ENCODE data around the gene UBE2O.

Gene UBE2O

DNA sequence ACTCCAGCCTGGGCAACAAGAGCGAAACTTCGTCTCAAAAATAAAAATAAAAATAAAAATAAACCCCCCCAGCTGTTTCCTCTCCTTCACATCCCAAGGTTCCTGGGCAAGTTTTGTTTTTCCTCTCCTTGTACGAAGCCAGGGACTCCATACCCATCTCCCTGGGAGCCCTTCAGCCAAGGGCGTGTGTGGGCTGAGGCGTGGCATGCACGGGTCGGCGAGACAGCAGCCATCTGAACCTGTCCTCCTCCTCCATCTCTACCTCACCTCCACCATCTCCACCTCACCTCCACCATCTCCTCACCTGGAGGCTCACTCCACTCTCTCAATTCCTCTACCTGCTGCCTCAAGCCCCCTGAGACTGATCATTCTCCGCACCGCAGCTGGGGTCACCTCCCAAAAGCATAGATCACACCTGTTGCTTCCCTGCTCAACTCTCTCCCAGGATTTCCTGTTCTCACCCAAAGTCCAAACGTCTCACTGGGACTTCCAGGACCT lies 31.3 kb upstream of the UBE2O start:
- no peak for DNase-seq

DNA sequence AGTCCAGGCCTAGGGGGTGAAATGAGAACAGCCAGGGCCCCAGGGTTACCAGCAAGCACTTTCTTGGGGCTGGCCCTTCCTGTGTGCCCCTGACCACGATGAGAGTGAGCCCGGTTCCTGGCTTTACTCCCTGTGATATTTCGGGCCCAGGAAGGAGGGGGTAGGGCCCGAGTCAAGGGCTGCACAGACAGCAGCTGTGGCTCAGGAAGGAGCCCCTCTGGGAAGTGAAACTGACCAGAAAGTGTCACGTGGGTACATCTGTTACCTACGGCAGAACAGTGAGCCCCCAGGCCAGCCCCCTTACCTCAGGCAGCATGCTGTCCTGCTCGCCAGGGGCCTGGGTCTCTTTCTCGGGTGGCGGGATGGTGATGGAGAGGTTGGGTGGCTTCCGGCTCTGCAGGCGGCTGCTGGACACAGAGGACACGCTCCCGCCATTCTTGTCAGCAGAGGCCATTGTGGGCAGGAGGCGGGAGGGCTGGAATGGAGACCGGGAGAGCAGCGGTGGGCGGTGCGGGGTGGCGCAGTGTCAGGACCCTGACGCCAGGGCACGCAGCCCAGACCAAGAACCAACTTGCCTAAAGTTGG lies 28.2 kb upstream of the UBE2O start:
- no peak for DNase-seq

DNA sequence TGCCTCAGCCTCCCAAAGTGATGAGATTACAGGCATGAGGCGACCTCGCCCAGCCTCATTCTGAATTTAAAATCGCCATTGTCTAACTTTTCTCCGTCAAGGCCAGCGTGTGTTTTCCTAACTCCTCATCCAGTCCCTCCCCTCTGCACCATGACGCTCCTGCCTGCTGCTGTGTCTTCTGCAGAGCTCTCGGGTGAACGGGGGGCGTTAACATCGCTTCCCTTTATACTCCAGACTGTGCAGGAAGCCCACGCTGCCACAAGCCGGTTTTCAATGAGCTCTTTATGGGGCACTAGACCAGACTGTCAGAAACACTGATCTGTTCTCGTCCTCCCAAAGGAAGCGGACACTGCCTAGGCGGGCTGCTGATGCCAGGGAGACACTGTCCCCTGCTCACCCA lies 27.7 kb upstream of the UBE2O start:
- DNase-seq, result no peak

DNA sequence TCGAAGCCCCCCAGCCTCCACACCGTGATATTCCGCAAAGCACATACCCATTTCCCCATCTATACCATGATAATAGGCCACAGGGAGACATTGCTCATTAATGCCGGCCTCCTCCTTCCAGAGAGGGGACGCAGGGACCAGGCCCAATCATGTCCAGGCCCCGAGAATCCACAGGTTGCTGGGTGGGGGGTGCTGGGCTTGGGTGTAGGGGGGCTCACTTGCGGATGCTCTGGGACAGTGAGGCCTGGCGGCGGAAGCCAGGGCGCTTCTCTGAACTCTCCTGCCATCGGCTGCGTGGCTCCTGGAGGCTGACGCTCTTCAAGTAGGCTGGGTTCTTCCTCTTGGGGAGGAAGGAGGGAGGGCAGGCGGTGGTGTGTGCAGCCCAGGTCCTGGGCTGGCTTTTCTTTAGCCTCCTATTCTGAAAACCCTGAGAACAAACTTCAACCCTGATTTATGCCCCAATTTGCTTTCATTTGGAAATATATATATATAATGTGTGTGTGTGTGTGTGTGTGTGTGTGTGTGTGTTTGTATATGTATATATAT lies 26.6 kb upstream of the UBE2O start:
- DNase-seq, result no peak

DNA sequence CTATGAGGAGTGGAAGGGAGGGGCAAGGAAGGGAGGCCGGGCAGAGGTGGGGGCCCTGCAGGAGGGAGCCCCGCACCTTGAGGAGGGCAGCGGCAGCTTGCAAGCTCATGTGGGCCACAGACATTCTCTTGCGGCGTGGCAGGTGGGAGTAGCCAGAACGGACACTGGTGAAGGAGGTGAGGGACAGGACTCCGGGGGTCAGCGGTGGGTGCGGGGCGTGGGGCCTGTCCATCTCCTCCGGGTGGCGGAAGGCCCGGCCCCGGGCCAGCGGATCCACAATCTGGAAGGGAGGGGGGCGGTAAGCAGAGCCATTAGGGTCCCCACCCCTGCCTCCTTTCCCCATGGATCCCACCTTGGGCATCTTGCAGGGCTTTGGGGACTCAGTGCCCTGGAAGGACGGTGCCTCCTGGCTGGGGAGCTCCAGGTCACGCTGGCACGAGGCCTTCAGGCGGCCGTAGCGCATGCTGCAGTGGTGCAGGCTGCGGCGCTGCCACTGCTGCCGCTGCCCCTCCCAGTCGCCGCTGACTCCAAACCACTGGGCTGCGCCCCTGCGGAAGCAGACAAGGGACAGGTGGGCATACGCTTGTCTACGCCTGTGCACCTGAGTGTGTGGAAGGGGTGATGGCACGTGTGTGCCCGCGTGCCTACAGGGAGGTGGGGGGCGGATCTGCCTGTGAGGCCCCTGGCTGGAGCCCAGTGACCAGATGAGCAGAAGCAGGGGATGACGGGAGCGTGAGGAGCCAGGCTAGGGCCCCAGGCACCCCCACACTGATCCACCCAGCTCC lies 26.0 kb upstream of the UBE2O start:
- DNase-seq, result no peak

DNA sequence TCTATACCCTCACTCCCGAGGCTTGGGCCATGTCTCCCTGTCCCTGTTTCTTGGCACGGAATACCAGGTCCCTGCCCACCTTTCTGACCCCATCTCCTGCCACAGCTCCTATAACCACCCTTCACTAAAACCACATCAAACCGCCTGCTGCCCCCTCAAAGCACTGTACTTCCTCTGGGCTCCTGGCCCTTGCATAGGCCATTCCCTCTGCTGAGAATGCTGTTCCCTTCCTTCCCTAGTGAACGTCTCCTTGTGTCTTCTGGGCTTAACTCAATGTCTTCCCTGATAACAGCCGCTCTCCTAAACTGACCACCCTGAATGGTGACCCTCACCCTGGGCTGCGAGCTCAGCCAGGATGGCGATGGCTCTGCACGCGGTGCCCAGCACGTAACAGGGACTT lies 25.1 kb upstream of the UBE2O start:
- no peak for DNase-seq

DNA sequence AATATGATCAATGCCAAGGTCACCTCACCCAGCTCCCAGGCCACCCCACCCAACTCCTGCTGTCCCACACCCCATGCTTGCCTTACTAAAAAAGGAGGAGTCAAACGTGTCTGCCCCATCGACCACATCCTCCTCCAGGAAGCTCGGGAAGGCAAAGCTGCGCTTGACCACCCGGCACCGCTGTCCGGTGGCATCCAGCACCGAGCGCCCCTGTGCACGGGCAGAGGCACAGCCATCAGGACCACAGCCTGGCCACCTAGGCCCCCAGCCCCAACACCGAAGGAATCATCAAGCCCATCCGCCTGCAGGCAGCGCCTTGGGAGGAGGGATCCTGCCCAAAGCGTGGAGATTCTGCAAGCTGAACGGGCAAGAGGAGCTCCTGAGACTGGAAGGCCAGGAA lies 24.6 kb upstream of the UBE2O start:
- no peak for DNase-seq

DNA sequence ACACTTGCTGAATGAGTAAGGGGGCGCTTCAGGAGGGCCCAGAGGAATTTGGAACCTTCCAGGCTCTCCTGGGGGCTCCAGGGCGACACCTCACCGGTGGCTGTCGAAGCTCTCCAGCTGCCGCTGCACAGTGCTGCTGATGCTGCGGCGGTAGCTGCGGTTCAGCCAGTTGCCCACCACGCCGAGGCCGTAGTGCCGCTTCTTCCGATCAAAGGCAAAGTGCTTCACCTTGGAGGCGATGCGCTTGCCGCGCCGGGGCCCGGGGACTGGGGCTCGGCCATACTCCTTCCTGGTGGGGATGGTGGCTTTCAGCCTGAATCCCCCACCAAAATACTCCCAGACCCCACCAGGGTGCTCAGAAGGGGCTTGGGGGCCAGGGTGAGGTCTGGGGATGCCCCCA lies 23.8 kb upstream of the UBE2O start:
- DNase-seq, result no peak

DNA sequence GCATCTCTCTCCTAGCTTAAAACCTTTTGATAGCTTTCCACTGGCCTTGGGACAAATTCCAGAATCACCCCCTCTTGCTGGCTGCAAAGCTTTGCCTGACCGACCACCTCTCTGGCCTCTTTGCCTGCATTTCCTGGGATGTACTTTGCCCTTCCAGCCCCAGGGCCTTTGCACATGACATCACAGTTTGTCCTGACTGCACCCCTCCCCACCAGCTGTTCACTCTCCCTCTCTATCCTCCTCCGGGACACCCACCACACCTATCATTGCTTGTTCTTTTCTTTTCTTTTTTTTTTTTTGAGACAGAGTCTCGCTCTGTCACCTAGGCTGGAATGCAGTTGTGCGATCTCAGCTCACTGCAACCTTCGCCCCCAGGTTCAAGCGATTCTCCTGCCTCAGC lies 22.4 kb upstream of the UBE2O start:
- DNase-seq, result no peak

DNA sequence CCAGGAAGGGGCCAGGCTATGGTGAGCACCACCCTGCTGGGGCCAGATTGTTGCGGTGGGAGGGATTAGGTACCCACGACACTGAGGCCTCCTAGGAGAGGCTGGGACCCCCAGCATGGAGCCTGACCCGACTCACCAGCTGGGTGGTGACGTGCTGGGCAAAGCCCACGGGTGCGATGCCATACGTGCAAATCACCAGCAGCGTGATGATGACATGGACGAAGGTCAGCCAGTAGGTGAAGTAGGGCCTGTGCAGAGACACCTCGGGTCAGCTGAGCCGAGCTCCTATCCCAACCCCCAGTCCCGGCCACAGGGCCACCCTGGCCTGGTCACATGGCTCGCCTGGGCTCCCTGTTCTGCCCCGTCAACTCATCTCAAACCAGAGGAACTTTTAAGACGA lies 21.9 kb upstream of the UBE2O start:
- DNase-seq, result no peak

DNA sequence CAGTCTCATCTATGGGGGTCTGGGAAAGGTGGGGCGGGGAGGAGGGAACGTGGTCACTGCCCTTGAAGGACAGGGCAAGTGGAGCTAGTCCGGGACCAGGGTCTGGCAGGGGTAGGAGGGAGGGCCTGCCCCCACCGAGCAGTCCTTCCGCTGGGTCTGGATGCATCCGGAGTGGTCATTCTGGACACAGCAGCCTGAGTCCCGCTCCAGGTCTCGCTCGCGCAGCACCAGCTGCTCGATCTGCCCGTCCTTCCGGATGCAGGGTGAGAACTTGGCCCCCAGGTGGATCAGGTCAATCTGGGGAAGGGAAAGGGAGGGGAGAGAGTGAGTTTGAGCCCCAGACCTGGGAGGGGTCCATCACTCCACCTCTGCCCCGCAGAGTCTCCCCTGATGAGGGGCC lies 21.3 kb upstream of the UBE2O start:
- no peak for DNase-seq

DNA sequence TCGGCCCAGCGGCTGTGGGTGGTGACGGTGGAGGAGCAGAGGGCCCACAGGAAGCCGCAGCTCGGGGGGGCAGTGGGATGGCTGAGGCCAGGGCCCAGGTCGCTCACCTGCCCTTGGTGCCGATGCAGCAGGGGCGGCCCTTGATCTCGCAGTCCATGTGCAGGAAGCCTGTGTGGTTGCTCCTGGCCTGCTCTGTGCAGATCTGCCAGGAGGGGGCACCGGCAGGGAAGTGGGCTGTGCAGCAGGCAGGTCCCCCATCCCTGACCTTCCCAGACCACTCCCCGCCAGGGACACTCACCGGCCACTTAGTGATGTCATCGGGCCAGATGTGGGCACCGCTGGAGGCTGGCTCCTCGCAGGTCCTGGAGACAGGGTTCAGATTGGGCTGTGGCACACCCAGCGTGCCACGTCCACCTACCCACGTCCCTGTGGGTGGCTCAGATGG lies 20.6 kb upstream of the UBE2O start:
- no peak for DNase-seq

DNA sequence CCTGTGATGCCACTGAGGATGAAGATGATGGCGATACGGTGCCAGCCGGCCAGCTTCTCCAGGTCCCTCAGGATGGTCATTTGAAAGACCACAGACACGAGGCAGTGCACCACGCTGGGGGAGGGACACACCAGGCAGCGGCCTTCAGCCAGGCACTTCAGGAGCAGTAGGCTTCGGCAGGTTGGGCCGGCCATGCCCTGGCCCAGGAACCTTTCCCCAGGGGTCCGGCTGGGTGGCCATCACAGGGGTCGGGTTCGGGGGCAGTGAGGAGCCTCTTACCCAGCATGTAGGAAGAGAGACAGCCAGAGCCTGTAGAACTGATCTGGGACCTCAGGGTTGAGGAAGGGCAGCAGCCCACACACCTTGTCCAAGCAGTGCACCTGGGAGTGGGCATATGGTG lies 19.8 kb upstream of the UBE2O start:
- DNase-seq, result no peak

DNA sequence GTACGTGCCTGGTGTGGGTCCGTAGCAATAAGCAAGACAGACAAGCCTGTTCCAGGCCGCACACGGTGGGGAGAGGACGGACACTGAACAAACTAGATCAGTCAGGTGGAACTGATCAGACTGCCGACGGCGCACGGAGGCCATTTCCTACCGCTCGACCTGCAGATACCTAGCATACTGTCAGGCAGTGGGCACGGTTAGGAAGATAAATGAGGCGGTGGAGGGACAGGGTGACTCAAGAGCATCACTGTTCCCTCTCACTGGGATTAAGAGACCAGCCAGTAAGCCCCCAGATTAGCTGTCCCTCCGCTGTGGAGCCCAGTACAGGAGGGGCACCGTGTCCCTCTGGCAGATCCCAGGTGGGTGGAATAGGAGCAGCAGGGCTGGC lies 19.3 kb upstream of the UBE2O start:
- no peak for DNase-seq

DNA sequence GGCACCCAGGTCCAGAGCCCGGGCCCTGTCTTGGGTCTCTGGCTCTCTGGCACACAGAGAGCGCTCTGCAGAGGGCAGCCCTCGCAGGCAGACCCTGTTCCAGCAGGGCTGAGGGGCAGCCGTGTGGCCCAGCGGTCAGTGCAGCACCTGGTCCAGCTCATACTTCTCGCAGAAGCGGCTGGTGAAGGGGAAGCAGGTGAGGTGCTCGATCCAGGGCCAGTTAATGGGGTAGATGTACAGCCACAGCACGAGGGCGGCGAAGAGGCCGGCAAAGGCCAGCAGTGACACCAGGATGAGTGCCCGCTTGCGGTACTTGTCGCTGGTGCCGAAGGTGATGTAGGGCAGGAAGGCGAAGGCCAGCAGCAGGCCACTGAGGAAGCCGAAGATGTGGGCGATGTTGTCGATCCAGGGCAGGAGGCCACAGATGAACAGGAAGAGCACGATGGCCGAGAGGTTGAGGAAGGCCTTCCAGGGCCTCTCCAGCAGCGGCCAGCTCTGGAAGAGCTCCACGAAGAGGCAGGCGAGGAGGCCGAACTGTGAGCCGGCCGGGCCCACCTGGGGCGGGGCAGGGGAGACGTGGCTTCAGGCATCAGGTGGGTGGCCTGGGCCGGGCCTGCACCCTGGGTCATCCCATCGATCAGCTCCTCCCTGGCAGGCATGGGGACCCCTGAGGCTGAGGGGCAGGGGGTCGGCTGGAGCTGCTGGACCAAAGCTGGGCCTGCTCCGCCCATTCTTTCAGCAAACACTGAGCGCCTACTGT lies 18.7 kb upstream of the UBE2O start:
- no peak for DNase-seq

DNA sequence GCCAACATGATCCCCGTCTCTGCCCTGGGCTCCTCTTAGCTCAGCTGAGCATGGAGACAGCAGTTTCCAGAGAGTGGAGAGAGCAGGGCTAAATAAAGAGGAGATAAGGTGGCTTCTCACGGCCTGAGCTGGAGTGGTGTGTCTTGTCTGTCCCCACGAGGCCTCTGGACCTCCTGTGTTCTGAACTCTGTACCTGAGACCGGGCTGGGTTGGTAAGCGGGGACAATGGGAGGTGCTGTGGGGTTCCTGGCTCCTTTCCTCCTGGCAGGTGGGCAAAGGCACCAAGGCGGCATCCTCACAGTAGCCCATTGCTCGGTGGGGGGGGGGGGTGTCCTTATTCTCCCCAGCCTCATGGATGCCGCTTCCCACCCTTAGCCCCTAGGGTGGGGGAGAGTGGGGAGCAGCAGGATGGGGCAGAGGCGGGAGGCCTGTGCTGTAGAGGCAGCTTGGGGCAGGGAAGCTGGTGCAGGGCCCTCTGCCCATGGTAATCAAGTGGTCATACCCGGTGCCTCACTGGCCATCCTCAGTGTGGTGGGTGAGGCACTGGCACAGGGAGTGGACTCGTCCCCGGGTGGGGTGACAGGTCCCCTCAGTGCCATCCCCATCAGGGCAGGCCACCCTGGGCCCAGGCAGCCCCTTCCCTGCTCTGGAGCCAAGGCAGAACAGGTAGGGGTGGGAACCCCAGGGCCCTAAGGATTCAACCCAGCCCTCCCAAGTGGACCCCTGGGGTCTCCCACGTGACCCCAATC lies 17.2 kb upstream of the UBE2O start:
- no peak for DNase-seq

DNA sequence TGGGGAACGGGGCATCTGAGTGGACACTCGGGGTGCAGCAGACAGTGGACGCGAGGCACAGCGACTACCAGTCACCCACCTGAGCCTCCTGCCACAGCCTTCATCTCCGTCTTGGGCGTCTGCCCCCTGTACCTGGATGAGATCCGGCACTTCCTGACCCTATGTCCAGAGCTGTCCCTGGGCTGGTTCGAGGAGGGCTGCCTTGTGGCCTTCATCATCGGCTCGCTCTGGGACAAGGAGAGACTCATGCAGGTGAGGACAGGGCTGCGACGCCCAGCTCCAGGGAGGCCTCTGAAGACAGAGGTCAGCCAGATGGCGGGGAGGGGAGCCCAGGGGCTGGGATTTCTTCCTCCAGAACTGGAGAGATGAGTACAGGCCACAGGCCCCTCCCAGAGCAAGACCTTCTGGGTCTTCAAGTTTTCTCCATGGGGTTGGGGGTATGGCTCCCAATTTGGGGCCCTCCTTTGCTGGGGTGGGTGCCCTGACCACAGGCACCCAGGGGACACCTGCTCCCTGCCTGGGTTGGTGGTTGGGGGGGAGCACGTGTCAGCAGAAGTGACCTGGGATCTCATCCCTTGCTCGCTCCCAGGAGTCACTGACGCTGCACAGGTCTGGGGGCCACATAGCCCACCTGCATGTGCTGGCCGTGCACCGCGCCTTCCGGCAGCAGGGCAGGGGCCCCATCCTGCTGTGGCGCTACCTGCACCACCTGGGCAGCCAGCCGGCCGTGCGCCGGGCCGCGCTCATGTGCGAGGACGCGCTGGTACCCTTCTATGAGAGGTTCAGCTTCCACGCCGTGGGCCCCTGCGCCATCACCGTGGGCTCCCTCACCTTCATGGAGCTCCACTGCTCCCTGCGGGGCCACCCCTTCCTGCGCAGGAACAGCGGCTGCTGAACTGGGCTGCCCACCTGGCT lies 16.4 kb upstream of the UBE2O start:
- DNase-seq, result no peak

DNA sequence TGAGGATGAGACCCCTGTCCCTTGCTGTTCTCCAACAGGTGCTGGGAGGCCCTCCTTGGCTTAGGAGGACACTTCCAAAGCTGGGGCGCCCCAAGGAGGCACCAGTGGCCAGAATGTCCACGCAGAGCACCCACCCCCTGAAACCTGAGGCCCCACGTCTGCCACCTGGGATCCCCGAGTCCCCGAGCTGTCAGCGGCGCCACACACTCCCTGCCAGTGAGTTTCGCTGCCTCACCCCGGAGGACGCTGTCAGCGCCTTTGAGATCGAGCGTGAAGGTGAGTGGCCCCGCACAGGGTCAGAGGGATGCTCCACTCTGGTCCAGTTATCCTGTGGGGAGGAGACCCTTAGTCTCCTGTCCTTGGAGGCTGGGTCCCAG lies 15.7 kb upstream of the UBE2O start:
- no peak for DNase-seq

DNA sequence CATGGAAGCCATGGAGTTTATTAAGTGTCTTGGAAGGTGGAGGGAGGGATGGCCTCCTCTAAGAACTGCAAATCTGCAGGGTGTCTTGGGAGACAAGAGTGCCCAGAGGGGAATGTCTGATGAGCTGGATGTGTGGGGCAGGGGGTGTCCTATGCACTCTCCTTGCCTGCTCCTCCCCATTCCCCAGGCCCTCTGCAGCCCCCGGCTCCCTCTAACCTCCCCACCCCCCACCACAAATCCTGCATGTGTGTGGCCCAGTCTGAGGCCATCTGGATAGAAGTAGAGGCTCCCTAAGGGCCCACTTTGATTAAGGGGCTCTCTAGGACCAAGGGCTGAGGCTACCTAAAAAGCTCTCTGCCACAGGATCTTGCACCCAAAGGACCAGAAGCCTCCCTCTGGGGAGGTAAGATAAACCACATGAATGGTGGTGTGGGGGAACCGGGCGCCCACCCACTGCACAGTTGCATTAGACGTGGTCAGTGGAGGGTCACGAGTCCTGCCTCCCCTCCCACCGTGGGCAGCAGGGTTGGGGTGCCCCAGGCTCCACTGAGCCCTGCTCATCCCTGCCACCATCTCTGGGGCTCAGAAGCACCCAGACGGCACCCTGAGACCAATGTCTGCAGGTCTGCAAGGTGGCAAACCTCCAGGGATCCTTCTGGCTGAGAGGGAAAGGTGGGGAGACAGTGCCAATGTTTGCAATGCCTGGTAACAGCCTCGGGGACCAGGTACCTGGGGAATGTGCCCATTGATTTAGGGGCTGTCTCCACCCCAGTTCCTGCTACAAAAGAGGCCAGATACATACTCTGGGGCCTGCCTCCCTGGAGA lies 15.1 kb upstream of the UBE2O start:
- DNase-seq, result no peak

DNA sequence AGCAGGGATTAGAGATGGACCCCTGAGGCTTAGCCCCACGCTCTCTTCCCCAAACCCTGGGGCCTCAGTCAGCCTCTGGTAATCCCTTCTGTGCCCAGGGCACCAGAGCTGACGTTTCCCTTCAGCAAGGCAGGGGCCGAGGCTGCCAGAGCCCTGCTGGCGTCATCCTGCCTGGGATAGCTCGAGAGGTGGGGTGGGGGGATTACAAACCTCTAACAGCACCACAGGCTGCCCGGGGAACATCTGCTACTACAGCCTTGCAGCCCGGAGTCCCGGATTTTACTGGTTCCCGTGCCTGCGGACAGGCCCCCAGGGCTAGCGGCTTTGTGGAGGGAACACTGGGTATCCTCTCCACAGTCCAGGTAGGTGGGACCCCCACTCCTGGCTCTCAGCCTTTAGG lies 14.4 kb upstream of the UBE2O start, which contains the start of gene AANAT:
Gene AANAT, plus strand, starts transcription at position 238 of the 400 bp plus-strand sequence. CDS start 1,144 bp downstream, outside the sequence.
- no peak for DNase-seq

DNA sequence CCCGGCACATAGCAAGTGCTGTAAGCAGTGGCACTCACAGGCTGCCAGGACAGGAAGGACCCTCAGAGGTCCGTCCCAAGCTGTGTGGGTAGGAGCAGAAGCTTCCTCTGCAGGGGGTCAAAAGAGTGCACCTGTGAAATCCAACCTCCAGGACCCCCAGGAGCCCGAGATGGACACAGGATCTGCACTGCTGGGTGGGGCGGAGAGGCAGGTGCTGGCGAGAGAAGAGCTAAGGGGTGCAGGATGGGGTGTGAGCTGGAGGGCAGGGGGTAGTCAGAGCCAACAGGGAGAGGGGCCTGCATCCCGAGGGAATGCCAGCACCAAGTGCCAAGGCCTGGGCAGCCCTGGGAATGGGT lies 13.8 kb upstream of the UBE2O start:
- no peak for DNase-seq

Data from NCI-H510A (cell line).